H1 (cell line): ENCODE results near the gene MCCD1. TPM values are rescaled to one million over a fixed set of nuclear protein-coding genes. Genes with fewer than 3 reads are reported as not detected.

Experiments
- CTCF ChIA-PET: fragments of 300-600 bp; sonication (Branson Sonifier 250); formaldehyde crosslinking; loops from one replicate; lab custom pipeline; 2021; ENCODE audit not compliant: partially characterized antibody; lab: Charles Lee
- POLR2A ChIA-PET: fragments of 300-600 bp; sonication (Branson Sonifier 250); formaldehyde crosslinking; loops from one replicate; lab custom pipeline; 2021; ENCODE audit warnings: inconsistent platforms; ENCODE audit not compliant: partially characterized antibody; lab: Charles Lee
- DNase-seq, 2 experiments: peaks; one replicate each; pipeline versions ENCODE4 v3.0.0 to v3.0.0-alpha.2; 2010 to 2022; ENCODE audit warnings: low spot score in 2 of 2, low read depth in 1 of 2, mixed read lengths in 1 of 2
- FAIRE-seq: peaks from 2 replicates; lab custom pipeline; 2011; peaks lifted over from hg19 to GRCh38; lab: Jason Lieb, UNC
- H2AFZ ChIP-seq: 2 replicates; pipeline ENCODE4 v1.8.1; 2012; ENCODE audit warnings: low read length, inconsistent platforms
- H2AK5ac ChIP-seq: 2 replicates; pipeline ENCODE4 v1.6.1; 2013; ENCODE audit warnings: low read depth, low read length
- H2BK120ac ChIP-seq: replicated peaks from 2 replicates; pipeline ENCODE3; 2013; ENCODE audit warnings: low read depth, low read length, inconsistent platforms
- H2BK12ac ChIP-seq: 2 replicates; pipeline ENCODE4 v1.6.1; 2013; ENCODE audit warnings: low read depth, low read length
- H2BK15ac ChIP-seq: 2 replicates; pipeline ENCODE4 v1.6.1; 2013; ENCODE audit warnings: low read length
- H2BK20ac ChIP-seq: 2 replicates; pipeline ENCODE4 v1.6.1; 2013; ENCODE audit warnings: low read length
- H2BK5ac ChIP-seq: 2 replicates; pipeline ENCODE4 v1.6.1; 2013; ENCODE audit warnings: low read depth, low read length
- H3K14ac ChIP-seq: 2 replicates; pipeline ENCODE4 v1.6.1; 2013; ENCODE audit warnings: inconsistent platforms; ENCODE audit not compliant: insufficient read length
- H3K18ac ChIP-seq: 2 replicates; pipeline ENCODE4 v1.6.1; 2013; ENCODE audit warnings: low read length; ENCODE audit errors: extremely low read depth
- H3K23ac ChIP-seq: 2 replicates; pipeline ENCODE4 v1.6.1; 2013; ENCODE audit warnings: inconsistent platforms; ENCODE audit not compliant: insufficient read length
- H3K23me2 ChIP-seq: 2 replicates; pipeline ENCODE4 v1.6.1; 2013; ENCODE audit warnings: low read depth, low read length
- H3K27ac ChIP-seq: 2 replicates; pipeline ENCODE4 v1.6.1; 2011; ENCODE audit warnings: low read depth, low read length, inconsistent platforms
- H3K27me3 ChIP-seq, 4 experiments: replicated peaks in 1 of 4; 1 replicate in 1 of 4; 2 replicates in 3 of 4; pipeline versions ENCODE4 v1.6.1 to v1.8.1; 2011 to 2013; ENCODE audit warnings: low read length in 3 of 4, mild to moderate bottlenecking in 3 of 4, inconsistent platforms in 2 of 4, mixed read lengths in 2 of 4, moderate library complexity in 1 of 4; ENCODE audit not compliant: control insufficient read depth in 3 of 4, insufficient read depth in 3 of 4; ENCODE audit errors: extremely low read depth in 1 of 4
- H3K36me3 ChIP-seq, 4 experiments: 2 replicates each; pipeline versions ENCODE4 v1.6.1 to v1.8.1; 2011 to 2013; ENCODE audit warnings: mild to moderate bottlenecking in 4 of 4, low read length in 3 of 4, moderate library complexity in 2 of 4, control low read depth in 1 of 4, inconsistent platforms in 1 of 4; ENCODE audit not compliant: insufficient read depth in 4 of 4, control insufficient read depth in 2 of 4
- H3K4ac ChIP-seq: replicated peaks from 2 replicates; pipeline ENCODE3; 2013; ENCODE audit warnings: low read length, low read depth, mixed read lengths, inconsistent platforms; ENCODE audit not compliant: insufficient read length
- H3K4me1 ChIP-seq, 4 experiments: replicated peaks in 1 of 4; 1 replicate in 1 of 4; 2 replicates in 3 of 4; pipeline versions ENCODE4 v1.6.1 to v1.8.1; 2011 to 2013; ENCODE audit warnings: low read length in 3 of 4, inconsistent platforms in 2 of 4, mixed read lengths in 1 of 4; ENCODE audit not compliant: insufficient read depth in 4 of 4, control insufficient read depth in 3 of 4
- H3K4me2 ChIP-seq, 2 experiments: 2 replicates each; pipeline versions ENCODE4 v1.6.1 to v1.8.1; 2011 to 2013; ENCODE audit warnings: low read depth in 2 of 2, low read length in 2 of 2, control low read depth in 1 of 2, inconsistent platforms in 1 of 2, mild to moderate bottlenecking in 1 of 2; ENCODE audit not compliant: insufficient read depth in 1 of 2
- H3K4me3 ChIP-seq, 4 experiments: fragments of 200-600, 300-600 bp in 1 of 4; sonication (generic), shearing (Covaris generic), sonication (Bioruptor Twin) in 1 of 4; 2 replicates each; pipeline versions ENCODE4 v1.5.1 to v1.8.1; 2011 to 2016; ENCODE audit warnings: low read length in 4 of 4, low read depth in 3 of 4, control low read depth in 2 of 4, inconsistent platforms in 2 of 4, mild to moderate bottlenecking in 2 of 4, mixed read lengths in 1 of 4, moderate library complexity in 1 of 4; ENCODE audit not compliant: insufficient read depth in 2 of 4; ENCODE audit errors: extremely low read depth in 1 of 4
- H3K56ac ChIP-seq: replicated peaks from 2 replicates; pipeline ENCODE3; 2013; ENCODE audit warnings: low read depth, mild to moderate bottlenecking, mixed read lengths, low read length, inconsistent platforms; ENCODE audit not compliant: insufficient read length
- H3K79me1 ChIP-seq: 2 replicates; pipeline ENCODE4 v1.6.1; 2013; ENCODE audit warnings: low read depth, low read length, control low read depth
- H3K79me2 ChIP-seq, 2 experiments: 2 replicates each; pipeline versions ENCODE4 v1.6.1 to v1.8.1; 2012 to 2013; ENCODE audit warnings: low read length in 2 of 2, mild to moderate bottlenecking in 2 of 2, inconsistent platforms in 1 of 2; ENCODE audit not compliant: insufficient read depth in 2 of 2, control insufficient read depth in 1 of 2
- H3K9ac ChIP-seq, 4 experiments: replicated peaks in 1 of 4; 1 replicate in 1 of 4; 2 replicates in 3 of 4; pipeline versions ENCODE4 v1.6.1 to v1.8.1; 2011 to 2013; ENCODE audit warnings: low read depth in 3 of 4, low read length in 3 of 4, control low read depth in 2 of 4, mild to moderate bottlenecking in 2 of 4, moderate library complexity in 2 of 4, inconsistent platforms in 1 of 4; ENCODE audit errors: extremely low read depth in 1 of 4
- H3K9me3 ChIP-seq, 2 experiments: 2 replicates each; pipeline versions ENCODE4 v1.6.1 to v1.8.1; 2012 to 2013; ENCODE audit warnings: mild to moderate bottlenecking in 2 of 2, moderate library complexity in 2 of 2, control low read depth in 1 of 2, inconsistent platforms in 1 of 2, low read depth in 1 of 2, low read length in 1 of 2, mixed read lengths in 1 of 2; ENCODE audit not compliant: insufficient read depth in 2 of 2
- H4K20me1 ChIP-seq, 2 experiments: replicated peaks in 1 of 2; 2 replicates each; pipeline versions ENCODE3 to v1.8.1; 2011 to 2013; ENCODE audit warnings: inconsistent platforms in 2 of 2, low read length in 2 of 2, mild to moderate bottlenecking in 1 of 2; ENCODE audit not compliant: insufficient read depth in 2 of 2, control insufficient read depth in 1 of 2
- H4K5ac ChIP-seq: 2 replicates; pipeline ENCODE4 v1.6.1; 2013; ENCODE audit warnings: low read length, low read depth, mixed read lengths, inconsistent platforms; ENCODE audit not compliant: insufficient read length
- H4K8ac ChIP-seq: 2 replicates; pipeline ENCODE4 v1.8.0; 2013; ENCODE audit warnings: mild to moderate bottlenecking, moderate library complexity, low read length, inconsistent platforms; ENCODE audit not compliant: insufficient read depth; ENCODE audit errors: extremely low read depth
- H4K91ac ChIP-seq: replicated peaks from 2 replicates; pipeline ENCODE3; 2013; ENCODE audit warnings: low read length, mixed read lengths, inconsistent platforms; ENCODE audit not compliant: insufficient read length
- ASH2L ChIP-seq: fragments of 200-600, 300-600 bp; sonication (generic); IDR thresholded peaks from one replicate; pipeline ENCODE4 v1.7.1; 2017; ENCODE audit warnings: low read length
- CEBPB ChIP-seq: IDR thresholded peaks from 2 replicates; pipeline ENCODE4 v1.6.1; 2012; ENCODE audit warnings: low read depth, low read length
- HDAC2 ChIP-seq, 2 experiments: fragments of 300-600 bp in 1 of 2; sonication (generic) in 1 of 2; IDR thresholded peaks; 2 replicates each; pipeline ENCODE4 v1.6.1; 2011 to 2012; ENCODE audit warnings: low read depth in 2 of 2, low read length in 2 of 2, mild to moderate bottlenecking in 2 of 2, moderate library complexity in 2 of 2, borderline replicate concordance in 1 of 2, inconsistent platforms in 1 of 2
- MAFK ChIP-seq: IDR thresholded peaks from 2 replicates; pipeline ENCODE4 v1.6.1; 2012; ENCODE audit warnings: low read depth, mild to moderate bottlenecking, improper control_type of control experiment, low read length
- PHF8 ChIP-seq: fragments of 200-600 bp; sonication (generic); conservative IDR thresholded peaks from 2 replicates; pipeline ENCODE4 v1.7.1; 2012; ENCODE audit warnings: low read depth, mild to moderate bottlenecking, inconsistent platforms, low read length, moderate library complexity
- POU5F1 ChIP-seq: IDR thresholded peaks from 2 replicates; pipeline ENCODE4 v1.6.1; 2011; ENCODE audit warnings: low read depth, mild to moderate bottlenecking, low read length, moderate library complexity
- TBP ChIP-seq: IDR thresholded peaks from 2 replicates; pipeline ENCODE4 v1.6.1; 2011; ENCODE audit warnings: low read depth, low read length, improper control_type of control experiment
- YY1 ChIP-seq: IDR thresholded peaks from 2 replicates; pipeline ENCODE4 v1.6.1; 2011; ENCODE audit warnings: low read depth, mild to moderate bottlenecking, low read length
- WGBS, 2 experiments: shearing (Covaris generic) in 1 of 2; methylation state at CpG; one replicate each; pipeline versions ENCODE4 v1.1.6 to v1.1.7; 2013 to 2015; ENCODE audit warnings: low lambda C conversion rate in 2 of 2, mixed read lengths in 2 of 2, inconsistent platforms in 1 of 2, low coverage in 1 of 2, missing lambda C conversion rate in 1 of 2; ENCODE audit not compliant: insufficient replicate concordance in 2 of 2, insufficient coverage in 1 of 2, insufficient read length in 1 of 2; ENCODE audit errors: extremely low coverage in 1 of 2, missing lambda C conversion rate in 1 of 2; 5-methylcytosine and 5-hydroxymethylcytosine counted together
- polyA plus RNA-seq, 7 experiments: library from polyadenylated mRNA; depleted of rRNA in 3 of 7; stranded (reverse) in 5 of 7; unstranded in 2 of 7; fragments of >200 nt in 5 of 7; fragments of 200-250 nt in 2 of 7; gene quantifications; 1 replicate in 5 of 7; 2 replicates in 1 of 7; 4 replicates in 1 of 7; pipeline versions ENCODE4 v1.2.1 to v1.2.3, GENCODE V29; 2011 to 2013; ENCODE audit warnings: missing spikeins in 2 of 7, mixed read lengths in 2 of 7
- total RNA-seq: library from RNA; stranded (reverse); fragmentation: NEBNext Ultra II Directional; extraction: Animal tissue kit (Norgen Biotek cat#: 25700); gene quantifications from 2 replicates; pipeline ENCODE4 v1.2.1, GENCODE V29; 2021
- TF ChIP-seq, protein P1 (sequence below): IDR thresholded peaks from 2 replicates; pipeline ENCODE4 v1.6.1; 2012; ENCODE audit warnings: inconsistent platforms
- TF ChIP-seq, protein P2 (sequence below): IDR thresholded peaks from 2 replicates; pipeline ENCODE4 v1.6.1; 2012; ENCODE audit warnings: inconsistent platforms

The MCCD1 gene
- total and polyA plus RNA-seq, 2 of the 8 experiments (the other 6 are each of a cell fraction or from before 2014, with no cell fraction given) = not detected

DNA sequence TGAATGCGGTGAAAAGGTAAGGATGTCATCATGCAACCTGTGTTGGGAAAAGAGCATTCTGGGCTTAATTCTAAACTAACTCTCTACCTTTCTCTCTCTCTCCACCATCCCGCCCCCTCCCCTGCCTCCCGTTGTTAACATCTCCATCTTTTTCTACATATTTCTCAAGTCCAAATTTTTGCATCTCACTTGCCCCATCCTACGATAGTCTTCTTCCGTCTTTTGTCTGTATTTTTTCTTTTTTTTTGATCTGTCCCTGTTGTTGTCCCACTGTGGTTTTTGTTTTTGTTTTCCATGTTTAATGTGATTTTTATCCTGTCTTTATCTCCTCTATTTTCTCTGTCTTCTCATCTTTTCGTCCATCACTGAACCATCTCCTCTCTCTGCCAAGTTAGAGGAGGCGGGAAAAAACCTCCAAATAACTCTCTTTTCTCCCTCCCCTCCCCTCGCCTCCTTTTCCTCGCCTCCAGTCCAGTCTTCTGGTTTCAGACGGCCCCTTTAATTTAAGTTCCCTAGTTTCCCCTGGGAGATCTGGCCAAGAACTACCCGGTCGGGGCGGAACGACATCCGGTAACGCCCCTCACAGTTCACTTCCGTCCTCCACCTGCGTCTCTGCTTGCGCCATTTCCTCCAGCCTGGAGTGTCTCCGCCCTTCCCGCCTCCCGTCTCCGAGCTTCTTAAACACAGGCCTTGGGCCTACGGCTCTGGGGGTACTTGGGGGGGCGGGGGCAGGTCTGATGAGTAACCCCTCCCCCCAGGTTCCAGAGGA, 18.4 kb downstream of the MCCD1 start, which contains the start of gene NFKBIL1:
Gene NFKBIL1, plus strand, starts transcription at position 651 of the 769 bp plus-strand sequence. Its CDS starts 87 bp downstream, at position 738.
- H3K4me3 ChIP-seq = peak within 1 kb of the TSS; percentile 37 to 70 (median 51); a peak in 7 of 8 replicates
- 2% methylated on average over 20 of the region's 25 CpGs; no CpG with 5 or more reads in 1 of the 2 experiments for WGBS, 2 experiments
- no peak within 1 kb of the TSS for H2AK5ac ChIP-seq
- no peak within 1 kb of the TSS for H2BK5ac ChIP-seq
- H2BK120ac ChIP-seq = no peak within 1 kb of the TSS
- no peaks in the 10 kb centered on the region for H3K9me3 ChIP-seq
- DNase-seq (peak; percentile 88 to 94), FAIRE-seq (no peak)
- H3K4ac ChIP-seq = no peak within 1 kb of the TSS
- H3K4me1 ChIP-seq = peaks cover 0 to 8% (median 5%) of the 10 kb centered on the region in 4 experiments; a peak in 5 of 7 replicates
- H2BK12ac ChIP-seq = no peak within 1 kb of the TSS
- H2BK20ac ChIP-seq = no peak within 1 kb of the TSS; the same call in 1 of the 2 replicates
- ChIA-PET POLR2A (interaction anchor here (0.6 to 18.4 kb wide), 33 partner anchors 9 to 1221 kb away, joined by 3 to 428 read pairs (median 5); partner anchors contain the start of genes BAG6, C6orf47, DDAH2 and GPANK1), CTCF (interaction anchor here (0.6 to 24.7 kb wide), 15 partner anchors 9 to 178 kb away, joined by 3 to 613 read pairs (median 4); partner anchors contain the start of genes AIF1, BAG6, C6orf47 and LST1)
- peak within 1 kb of the TSS; percentile 33 for H4K5ac ChIP-seq
- H3K9ac ChIP-seq = peak within 1 kb of the TSS in 3 of 4 experiments; percentile 46 to 48 (median 46); a peak in 5 of 7 replicates
- H3K18ac ChIP-seq = no peak within 1 kb of the TSS; the same call in 1 of the 2 replicates
- H3K27ac ChIP-seq = peak within 1 kb of the TSS; percentile 21; the same call in 1 of the 2 replicates
- H3K36me3 ChIP-seq = peaks cover 0 to 4% (median 3%) of the 10 kb centered on the region in 4 experiments; a peak in 4 of 8 replicates
- H3K79me2 ChIP-seq = peaks cover 0 to 15% of the 10 kb centered on the region in 2 experiments; a peak in 1 of 4 replicates
- peak within 1 kb of the TSS; percentile 32 to 84 for H3K4me2 ChIP-seq
- no peak within 1 kb of the TSS; the same call in 1 of the 2 replicates for H2AFZ ChIP-seq
- no peak within 1 kb of the TSS for H3K56ac ChIP-seq
- H4K8ac ChIP-seq = peak within 1 kb of the TSS; percentile 83
- H4K20me1 ChIP-seq = no peaks in the 10 kb centered on the region
- H3K23ac ChIP-seq = no peak within 1 kb of the TSS
- peaks cover 2% of the 10 kb centered on the region; the same call in 1 of the 2 replicates for H3K23me2 ChIP-seq
- no peaks in the 10 kb centered on the region for H3K27me3 ChIP-seq
- peak within 1 kb of the TSS; percentile 67 for H4K91ac ChIP-seq
- no peak within 1 kb of the TSS for H2BK15ac ChIP-seq
- H3K14ac ChIP-seq = no peak within 1 kb of the TSS
- no peaks in the 10 kb centered on the region; the same call in 1 of the 2 replicates for H3K79me1 ChIP-seq
- TF ChIP-seq, protein P1, sequence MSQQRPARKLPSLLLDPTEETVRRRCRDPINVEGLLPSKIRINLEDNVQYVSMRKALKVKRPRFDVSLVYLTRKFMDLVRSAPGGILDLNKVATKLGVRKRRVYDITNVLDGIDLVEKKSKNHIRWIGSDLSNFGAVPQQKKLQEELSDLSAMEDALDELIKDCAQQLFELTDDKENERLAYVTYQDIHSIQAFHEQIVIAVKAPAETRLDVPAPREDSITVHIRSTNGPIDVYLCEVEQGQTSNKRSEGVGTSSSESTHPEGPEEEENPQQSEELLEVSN = peak; percentile 23; the same call in 1 of the 2 replicates
- peak; percentile 84 for TF ChIP-seq CEBPB
- TF ChIP-seq HDAC2 (IDR thresholded peaks at IDR 0.05; ENCODE audit: borderline replicate concordance in 1 of 2, low read depth in 2 of 2, low read length in 2 of 2) = no peak
- no peak for TF ChIP-seq POU5F1
- TF ChIP-seq YY1 = peak; percentile 70
- TF ChIP-seq, protein P2, sequence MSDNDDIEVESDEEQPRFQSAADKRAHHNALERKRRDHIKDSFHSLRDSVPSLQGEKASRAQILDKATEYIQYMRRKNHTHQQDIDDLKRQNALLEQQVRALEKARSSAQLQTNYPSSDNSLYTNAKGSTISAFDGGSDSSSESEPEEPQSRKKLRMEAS = peak; percentile 39; the same call in 1 of the 2 replicates
- peak; percentile 29; the same call in 1 of the 2 replicates for TF ChIP-seq PHF8
- no peak for TF ChIP-seq ASH2L
- TF ChIP-seq MAFK = no peak
- peak; percentile 86 for TF ChIP-seq TBP
